Measurements from ENCODE around the gene IL17RD.

Gene IL17RD

GRCh38 chr3:57130571-57131209 is 34.5 kb downstream of the IL17RD start:
- no peak for DNase-seq

GRCh38 chr3:57128826-57129667 is 36.1 kb downstream of the IL17RD start:
- no peak for DNase-seq

GRCh38 chr3:57127891-57128518 is 37.1 kb downstream of the IL17RD start:
- DNase-seq, result peak; percentile 32

DNA sequence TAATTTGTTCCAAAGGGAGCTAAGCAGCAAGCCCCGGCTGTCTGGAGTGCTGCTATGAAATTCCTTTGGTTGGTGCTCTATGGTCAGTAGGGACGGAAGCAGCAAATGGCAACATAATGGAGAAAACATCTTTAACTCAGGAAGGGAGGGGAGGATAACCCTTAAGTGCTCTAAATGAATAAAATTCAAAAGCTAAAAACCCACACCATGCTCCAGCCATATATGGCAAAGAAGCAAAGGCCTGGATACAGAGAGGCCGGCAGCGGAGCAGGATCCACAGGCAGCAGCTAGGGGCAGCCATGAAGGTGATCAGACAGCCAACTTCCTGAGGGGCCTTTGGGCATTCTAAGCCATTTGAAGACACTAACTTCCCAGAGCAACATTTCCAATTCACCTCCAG is 38.9 kb downstream of the IL17RD start:
- no peak for DNase-seq

DNA sequence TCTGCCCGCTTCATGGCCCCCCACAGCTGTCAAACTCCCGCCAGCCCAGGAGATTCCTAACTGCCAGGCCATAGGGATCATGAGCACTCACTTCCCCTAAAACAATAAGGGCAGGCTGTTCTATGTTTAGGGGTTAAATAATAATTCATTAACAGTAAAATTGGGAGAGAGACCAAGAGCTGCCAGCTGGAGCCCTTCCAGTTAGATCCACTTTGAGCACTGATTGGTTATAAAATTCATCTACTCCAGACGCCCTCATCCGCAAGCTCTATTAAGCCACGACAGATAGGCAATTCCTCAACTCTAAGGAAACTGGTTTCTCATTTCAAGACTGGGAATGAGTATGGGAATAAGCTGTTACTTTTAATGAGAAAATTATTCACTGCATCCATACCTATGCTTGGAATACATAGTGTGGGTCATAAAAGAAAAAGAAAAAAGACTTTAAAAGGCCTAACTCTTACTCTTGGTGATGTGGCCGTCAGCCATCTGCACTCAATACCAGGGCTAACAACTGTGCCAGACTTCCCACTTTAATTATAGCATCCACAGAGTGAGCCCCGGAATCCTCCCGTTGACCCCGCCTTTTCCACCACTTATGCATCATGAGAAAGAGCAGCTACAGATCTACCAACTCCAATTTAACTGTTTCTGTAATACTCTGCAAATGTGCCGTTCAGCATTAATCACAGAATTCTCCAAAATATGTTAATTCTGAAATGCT is 44.5 kb downstream of the IL17RD start:
- DNase-seq, result no peak

- DNase-seq, result no peak
Measured at GRCh38 chr3:57120040-57120439, 45.1 kb downstream of the IL17RD start.

DNA sequence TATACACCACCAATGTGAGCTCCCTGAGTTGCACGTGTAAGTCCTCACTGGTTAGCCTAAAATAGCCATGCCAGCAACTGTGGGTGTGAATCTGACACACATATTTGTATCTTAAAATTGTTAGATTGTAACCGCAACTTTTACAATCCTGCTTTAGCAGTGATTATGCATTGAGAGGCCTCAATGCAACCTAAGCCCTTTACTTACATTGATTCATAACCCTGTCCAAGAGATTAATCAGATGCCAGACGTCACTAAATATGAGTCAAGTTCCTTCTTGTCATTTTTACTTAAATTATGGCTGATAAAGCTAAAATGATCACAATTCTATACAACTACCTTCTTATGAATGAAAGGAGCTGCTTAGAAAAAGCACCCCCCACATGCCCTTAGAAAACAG is 46.9 kb downstream of the IL17RD start:
- DNase-seq, result no peak

GRCh38 chr3:57116501-57116900 is 48.7 kb downstream of the IL17RD start:
- no peak for DNase-seq

GRCh38 chr3:57112206-57112605 is 52.9 kb downstream of the IL17RD start:
- no peak for DNase-seq

DNA sequence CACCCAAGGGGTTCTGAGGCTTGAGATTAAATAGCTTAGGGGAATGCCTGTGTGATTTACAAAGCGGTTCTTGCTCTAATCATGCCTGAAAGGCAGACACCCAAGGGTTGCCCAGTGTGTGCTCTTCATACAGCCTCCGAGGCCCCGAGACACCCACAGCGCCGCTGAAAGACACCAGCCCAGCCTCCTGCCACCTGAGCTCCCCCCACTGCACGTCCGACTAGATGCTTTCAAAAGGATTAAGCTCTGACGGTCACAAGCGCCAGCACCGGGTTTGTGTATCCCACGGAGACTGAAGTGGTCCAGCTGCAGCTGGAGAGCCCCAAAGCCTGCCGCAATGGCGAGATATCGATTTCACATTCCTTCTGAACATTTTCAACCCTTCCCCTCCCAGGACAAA is 54.4 kb downstream of the IL17RD start:
- no peak for DNase-seq

DNA sequence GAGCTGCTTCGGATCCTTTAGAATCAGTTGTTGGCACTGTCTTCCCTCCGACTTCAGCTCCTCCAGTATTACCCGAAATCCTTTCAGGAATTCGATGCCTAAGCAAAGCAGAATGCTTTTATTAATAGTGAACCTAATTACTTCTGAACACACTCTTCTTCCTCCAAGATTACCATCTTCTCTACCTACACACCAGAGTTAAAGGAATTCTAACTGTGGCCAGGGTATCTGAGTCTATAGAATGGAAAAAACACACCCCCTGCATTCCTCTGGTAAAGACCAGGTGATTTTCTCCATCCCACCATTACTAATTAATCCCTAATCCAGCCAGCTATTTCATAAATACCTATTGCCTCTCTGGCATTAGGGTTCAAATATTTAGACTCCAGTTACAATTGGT is 54.9 kb downstream of the IL17RD start:
- no peak for DNase-seq

GRCh38 chr3:57109437-57110199 is 55.5 kb downstream of the IL17RD start:
- no peak for DNase-seq

DNA sequence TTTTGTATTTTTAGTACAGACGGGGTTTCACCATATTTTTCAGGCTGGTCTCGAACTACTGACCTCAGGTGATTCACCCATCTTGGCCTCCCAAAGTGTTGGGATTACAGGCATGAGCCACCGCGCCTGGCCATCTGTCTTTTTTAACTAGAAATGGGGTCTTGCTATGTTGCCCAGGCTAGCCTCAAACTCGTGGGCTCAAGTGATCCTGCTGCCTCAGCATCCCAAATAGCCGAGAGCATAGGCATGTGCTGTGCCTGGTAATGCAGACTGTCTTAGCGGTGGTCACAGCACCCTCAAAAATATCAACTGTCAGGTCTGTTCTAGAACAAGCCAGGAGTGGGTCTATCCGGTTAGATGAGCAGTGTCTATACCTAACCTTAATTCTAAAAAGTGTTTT is 56.5 kb downstream of the IL17RD start:
- DNase-seq, result no peak

DNA sequence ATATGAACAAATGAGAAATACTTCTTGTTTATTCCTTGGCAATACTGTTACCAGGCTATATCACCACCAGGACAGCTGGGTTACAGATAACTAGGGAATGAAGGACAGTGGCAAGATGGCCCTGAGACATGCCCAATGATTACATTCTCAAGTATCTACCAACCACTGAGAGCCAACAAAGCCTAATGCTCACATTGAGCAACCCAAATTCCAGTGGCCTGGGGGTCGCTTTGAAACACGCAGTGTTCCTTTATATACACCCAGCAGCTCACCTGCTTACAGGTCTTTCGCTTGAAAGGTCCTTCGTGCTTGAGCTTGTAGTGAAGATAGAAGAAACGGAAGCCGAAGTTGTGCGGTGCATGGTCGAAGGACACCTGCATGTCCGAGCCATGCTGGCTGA is 59.6 kb downstream of the IL17RD start:
- no peak for DNase-seq

- peak; percentile 82 for DNase-seq
Measured at GRCh38 chr3:57100046-57100695, 65.0 kb downstream of the IL17RD start.

GRCh38 chr3:57098418-57099310 is 66.5 kb downstream of the IL17RD start:
- DNase-seq, result no peak

DNA sequence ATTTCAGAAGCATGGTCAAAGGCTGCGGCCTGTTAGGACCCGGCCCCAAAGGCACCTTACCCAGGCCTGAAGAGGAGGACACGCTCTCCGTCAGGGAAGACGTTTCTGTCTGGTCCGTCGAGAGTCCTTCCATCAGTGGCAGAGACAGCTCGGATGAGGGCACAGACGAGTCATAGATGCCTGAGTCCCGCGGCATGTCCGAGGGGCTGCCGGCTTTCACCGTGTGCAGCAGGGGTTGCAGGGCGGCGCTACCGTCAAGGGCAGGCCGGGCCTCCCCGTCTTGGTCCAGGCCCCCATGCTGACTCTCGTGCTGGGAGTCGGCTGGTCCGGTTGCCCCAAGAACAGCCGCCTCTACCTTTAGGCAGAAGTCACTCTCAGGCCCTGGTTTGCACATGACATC is 67.6 kb downstream of the IL17RD start:
- no peak for DNase-seq

- DNase-seq, result no peak
Measured at GRCh38 chr3:57095363-57095762, 69.8 kb downstream of the IL17RD start.

- DNase-seq, result no peak
Measured at GRCh38 chr3:57094575-57094974, 70.6 kb downstream of the IL17RD start.

DNA sequence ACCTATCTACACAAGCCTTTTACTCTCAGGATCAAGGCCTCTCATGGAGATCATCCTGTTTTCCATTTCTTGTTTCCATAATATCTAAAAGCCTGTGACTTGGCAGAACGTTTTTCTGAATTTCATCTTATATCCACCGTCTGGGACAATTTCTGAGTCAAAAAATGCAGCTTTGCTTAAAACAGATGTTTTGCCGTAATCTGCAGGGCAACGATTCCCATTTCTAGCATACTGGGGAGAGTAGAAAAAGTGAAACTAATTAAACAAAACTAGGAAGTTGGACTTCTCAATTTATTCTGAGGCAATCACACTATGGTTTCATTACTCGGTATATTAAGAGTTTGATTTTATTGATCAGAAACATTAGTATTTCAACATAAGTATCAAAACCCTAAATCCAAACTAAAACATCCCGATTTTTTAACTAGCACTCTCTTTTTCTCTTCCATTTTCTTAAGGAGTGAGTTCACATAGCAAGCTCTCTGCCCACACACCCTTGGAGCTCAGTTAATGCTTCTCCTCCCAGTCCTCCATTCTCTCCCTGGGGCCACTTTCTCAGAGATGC is 71.1 kb downstream of the IL17RD start:
- no peak for DNase-seq

- no peak for DNase-seq
Measured at GRCh38 chr3:57093489-57093888, 71.7 kb downstream of the IL17RD start.
